HG03565 (cell line): ENCODE measurements around the gene TSPAN7.

Experiments used
- ATAC-seq: cut with Tn5 transposase; IDR thresholded peaks from one replicate; pipeline ENCODE4 v1.9.1; 2021; ENCODE audit warnings: mild to moderate bottlenecking, moderate library complexity; ENCODE audit not compliant: unreplicated experiment

TSPAN7 gene

DNA sequence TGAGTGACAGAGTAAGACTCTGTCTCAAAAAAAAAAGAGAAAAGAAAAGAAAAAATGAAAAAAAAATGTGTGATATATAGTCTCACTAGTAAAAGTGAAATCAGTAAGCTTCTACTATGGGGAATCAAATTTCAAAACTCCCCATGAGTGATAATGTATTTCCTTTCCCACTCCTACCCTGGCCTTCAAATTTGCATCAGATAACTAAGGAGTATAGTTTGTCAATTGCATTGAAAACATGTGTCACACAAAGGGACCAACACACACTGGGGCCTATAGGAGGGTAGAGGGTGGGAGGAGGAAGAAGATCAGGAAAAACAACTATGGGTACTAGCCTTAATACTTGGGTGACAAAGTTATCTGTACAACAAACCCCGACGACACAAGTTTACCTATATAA lies 118.4 kb downstream of the TSPAN7 start:
- ATAC-seq, result no peak

DNA sequence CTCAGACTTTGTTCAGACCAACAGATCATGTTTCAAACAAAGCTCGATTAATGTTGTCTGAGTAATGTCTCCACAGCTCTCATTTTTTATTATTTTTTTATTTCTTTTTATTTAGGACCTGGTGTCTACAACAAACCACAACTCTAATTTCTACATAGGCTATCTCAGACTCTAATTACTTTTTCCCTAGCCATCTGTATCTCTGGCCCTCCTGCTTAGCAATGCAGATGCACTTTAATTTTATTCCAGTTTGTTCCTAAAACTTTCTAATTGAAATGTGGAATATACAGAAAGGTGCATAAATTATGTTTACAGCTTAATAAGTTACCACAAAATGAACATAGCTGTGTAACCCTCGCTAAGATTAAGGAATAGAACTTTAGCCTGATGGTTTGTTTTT lies 120.8 kb downstream of the TSPAN7 start:
- ATAC-seq, result no peak

DNA sequence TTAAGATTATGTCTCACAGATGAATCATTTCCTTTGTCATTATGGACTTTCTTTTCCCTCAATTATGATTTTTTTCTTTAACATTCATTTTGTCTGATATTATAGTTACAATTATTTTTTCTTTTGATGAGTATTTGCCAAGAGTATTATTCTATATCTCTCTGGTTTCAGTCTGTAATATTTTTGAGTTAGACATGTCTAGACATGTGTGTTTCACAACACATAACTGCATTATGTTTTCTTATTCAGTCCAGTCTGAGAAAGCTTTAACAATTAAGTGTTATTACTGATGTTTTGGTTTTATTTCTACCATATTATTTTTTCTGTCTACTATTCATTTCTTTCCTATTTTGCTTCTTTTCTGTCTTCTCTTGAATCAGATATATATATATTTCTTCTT lies 131.6 kb downstream of the TSPAN7 start:
- no peak for ATAC-seq

DNA sequence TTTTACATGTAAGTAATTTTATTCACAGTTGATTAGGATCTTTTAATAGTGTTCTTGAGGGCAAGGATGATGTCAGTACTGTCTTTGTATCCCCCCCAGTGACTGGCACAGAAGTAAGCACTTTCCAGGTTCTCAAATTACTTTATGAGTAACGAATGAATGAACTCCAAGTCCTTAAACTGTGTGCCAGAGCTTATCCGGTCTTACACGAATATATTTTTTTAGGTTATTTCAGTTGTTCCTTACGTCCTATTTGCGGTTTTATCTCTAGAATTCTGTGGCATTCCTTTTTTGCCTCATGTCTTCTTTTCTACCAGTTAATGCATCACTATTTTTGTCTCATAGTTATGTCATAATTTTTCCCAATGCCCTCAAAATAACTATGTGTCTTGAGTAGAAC lies 133.1 kb downstream of the TSPAN7 start:
- ATAC-seq, result no peak

DNA sequence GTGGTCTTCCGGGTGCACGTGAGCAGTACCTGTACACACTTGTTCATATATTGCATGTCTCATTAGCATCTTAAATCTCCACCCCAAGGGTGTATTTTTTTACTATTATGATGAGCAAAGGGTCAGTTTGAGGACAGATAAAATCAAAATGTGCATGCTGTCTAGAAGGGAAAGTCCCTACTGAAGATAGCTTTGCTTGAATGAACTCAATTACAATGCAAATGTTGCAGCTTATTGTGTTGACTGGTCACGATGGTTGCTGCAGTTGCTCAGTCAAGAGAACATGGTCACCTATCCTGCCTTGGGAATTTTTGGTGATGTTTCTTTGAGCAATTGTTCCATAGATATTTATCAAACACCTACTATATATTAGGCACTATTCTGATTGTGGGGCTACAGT lies 136.1 kb downstream of the TSPAN7 start:
- no peak for ATAC-seq

DNA sequence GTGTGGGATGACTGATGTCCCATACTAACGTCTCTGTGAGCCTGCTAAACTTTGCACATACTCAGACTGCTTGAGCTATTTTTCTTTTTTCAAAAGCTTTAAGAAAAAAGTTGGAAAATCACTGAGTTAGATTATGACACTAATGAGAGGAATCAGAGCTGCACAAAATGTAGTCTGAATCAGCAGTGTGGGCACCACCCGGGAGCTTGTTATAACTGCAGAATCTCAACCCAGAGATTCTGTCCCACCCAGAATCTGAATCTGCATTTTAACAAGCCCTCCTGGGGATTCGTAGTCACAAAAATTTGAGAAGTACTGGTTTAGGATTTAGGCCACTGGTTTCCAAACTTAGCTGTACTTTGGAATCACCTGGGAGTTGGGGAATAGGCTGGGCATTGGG lies 137.8 kb downstream of the TSPAN7 start:
- ATAC-seq, result no peak

DNA sequence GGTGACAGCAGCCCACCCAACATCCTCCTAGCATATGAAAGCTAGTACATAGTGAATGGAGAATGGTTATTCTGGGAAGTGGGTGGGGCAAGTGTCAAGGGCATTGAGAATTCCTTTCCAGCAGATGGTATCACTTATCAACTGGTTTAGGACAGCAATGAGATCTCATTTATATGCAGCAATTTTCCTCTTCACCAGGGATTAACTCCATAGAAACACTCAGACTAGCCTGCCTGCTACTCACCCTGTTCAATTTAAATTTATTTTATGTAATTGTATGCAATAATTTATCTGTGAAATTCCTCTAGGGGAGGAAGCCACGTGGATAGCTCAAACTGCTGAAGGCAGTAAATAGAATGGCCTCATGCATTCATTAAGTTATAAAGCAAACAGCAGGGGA lies 138.4 kb downstream of the TSPAN7 start:
- no peak for ATAC-seq

DNA sequence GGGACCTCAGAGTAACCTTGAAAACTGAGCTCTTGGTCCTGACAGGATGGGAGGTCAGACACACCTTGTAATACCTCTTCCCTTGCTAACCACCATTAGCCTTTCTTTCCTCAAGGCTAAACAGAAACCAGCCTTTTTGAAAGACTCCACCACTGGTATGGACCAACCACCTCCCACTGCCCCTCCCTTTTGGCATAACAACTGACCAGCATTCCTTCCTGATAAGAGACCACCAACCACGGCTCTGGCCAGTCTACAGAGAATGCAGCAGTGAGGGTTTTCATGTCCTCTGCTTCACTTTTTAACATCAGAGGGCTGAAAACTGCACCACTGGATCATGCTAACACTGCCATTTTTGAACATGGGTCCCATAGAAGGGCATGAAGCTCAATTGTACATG lies 139.7 kb downstream of the TSPAN7 start:
- no peak for ATAC-seq

DNA sequence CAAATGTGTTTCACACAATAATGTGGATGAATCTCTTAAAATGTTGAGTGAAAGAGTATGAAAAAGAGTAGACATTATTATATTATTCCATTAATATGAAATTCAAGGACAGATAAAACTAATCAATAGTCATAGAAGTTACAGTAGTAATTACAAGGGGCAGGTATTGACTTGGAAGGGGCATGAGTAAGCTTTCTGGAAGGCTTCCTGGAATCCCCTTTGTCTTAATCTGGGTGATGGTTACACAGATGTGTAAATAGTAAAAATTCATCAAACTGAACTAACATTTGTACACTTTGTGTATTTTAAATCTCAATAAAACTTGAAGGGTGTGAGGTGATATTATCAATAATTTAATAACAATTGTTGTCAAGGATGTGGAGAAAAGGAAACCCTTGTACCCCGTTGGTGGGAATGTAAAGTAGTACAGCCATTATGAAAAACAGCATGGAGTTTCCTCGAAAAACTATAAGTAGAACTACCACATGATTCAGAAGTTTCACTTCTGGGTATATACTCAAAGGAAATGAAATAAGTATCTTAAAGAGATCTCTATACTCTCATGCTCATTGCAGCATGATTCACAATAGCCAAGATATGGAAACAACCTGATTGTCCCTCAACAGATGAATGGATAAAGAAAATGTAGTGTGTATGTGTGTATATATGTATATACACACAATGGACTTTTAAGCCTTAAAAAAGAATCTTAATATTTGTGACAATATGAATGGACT lies 143.0 kb downstream of the TSPAN7 start:
- no peak for ATAC-seq

DNA sequence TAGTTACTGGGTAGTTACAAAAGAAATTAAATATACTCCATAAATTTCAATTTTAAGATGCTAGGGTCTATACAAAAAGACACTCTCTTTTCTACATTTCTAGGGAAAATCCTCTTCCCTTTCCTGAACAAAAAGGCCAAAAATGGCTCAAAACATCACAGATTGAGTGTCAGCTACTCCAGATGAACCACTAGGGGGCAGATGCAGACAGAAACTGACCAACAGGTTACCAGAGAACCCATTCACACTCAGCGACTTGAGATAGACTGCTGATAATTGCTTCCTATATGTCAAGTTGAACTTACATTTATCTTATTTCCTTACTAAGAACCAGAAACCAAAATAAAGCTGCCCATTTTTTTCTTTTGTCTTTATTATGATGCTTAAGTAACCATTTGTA lies 156.5 kb downstream of the TSPAN7 start:
- no peak for ATAC-seq

DNA sequence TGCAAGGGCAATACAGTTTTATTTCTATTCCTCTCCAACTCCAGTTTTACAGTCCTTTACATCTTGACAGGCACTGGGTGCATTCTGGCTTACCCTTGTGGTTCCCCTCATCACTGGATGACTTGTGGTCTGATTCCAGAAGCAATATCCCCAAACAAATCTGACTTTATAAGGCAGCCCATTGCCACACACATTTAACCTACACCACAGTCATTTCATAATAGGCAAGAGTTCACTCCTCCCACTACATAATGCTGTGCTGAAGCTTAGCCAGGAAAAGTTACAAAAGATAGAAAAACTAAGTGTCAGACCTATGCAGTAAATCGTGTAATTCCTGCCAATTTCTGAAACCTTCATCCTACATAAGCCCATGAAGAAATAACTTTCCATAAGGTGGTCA lies 157.0 kb downstream of the TSPAN7 start:
- no peak for ATAC-seq

DNA sequence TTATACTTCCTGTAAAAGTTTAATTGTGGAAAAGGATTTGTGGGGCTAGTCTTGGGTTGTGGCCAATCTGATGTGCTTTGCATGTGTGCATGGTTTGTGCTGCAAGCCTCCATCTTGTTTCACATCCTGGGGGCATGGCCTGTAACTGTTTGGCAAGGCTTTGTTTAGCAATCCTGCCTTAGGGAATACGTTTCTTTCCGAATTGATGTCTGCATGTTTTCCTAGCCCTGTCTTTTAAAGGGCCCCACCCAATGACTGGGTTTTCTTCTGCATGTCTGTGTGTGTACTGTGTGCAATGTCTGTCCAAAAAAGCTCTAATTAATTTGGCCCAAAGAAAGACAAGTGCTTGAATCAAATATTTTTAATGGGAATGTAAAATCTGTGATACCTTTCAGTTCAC lies 165.3 kb downstream of the TSPAN7 start:
- no peak for ATAC-seq

DNA sequence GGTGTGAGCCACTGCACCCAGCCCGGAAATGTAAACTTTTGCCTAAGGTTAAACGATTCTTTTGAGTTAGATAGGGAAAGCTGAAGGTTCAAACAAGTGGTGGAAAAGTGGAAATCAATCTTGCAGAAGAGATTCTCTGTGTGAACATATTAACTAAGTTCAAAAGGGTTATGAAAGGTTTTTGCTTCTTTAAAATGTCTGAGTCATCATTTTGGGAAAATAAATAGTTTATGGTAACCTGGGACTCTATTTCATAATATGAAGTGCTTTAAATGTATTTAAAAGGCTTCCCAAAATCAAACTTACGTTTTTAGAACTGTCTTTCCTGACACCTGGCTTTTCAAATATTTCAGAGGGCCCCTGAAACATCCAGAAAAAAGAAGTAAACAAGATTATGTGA lies 166.3 kb downstream of the TSPAN7 start:
- no peak for ATAC-seq

DNA sequence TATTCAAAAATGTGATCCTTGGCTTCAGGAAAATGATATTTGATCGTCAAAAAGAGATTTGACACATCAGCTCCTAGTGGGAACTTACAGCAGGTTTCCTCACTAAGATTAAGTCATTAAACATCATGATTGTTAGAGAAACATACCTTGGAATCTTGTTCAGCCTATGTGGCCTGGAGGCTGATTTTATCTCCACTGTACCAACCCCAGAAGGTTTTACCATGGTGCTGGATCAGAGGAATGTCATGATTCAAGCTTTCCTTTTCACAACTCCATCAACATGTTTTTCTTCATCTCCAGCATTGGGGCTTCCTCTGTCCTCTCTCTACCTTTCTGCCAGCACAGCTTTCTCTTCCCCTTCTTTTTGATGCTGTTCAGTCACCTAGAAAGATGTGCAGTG lies 171.5 kb downstream of the TSPAN7 start:
- ATAC-seq, result no peak
